PC-3 (cell line): Measurements from ENCODE around the gene SLC7A5.

ENCODE experiments used
- EZH2phosphoT487 ChIP-seq: fragments of 300-600 bp; sonication (generic); IDR thresholded peaks from 2 replicates; pipeline ENCODE4 v1.6.1; 2018; ENCODE audit warnings: mild to moderate bottlenecking, antibody characterized with exemption, low read length, borderline replicate concordance
- TF ChIP-seq, protein P1 (sequence below): fragments of 300-600 bp; sonication (generic); conservative IDR thresholded peaks from 2 replicates; pipeline ENCODE4 v1.5.1; 2017; ENCODE audit warnings: antibody characterized with exemption, low read depth, mild to moderate bottlenecking, low read length

DNA sequence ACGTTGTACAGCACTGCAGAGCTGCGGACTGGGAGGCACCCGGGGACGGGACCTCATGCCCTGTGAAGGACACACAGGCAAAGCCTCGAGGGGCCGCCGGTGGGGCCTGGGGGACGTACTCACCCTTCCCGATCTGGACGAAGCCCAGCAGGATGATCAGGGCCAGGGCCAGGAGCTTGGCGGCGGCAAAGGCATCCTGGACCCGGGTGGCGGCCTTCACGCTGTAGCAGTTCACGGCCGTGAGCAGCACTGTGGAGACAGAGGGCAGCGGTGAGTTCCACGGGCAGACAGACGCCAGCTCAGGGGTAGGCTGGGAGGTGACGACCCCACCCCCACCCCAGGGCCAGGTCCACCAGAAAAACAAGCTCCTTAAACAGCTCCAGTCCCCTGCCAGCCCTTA, 17.7 kb downstream of the SLC7A5 start:
- TF ChIP-seq, protein P1, sequence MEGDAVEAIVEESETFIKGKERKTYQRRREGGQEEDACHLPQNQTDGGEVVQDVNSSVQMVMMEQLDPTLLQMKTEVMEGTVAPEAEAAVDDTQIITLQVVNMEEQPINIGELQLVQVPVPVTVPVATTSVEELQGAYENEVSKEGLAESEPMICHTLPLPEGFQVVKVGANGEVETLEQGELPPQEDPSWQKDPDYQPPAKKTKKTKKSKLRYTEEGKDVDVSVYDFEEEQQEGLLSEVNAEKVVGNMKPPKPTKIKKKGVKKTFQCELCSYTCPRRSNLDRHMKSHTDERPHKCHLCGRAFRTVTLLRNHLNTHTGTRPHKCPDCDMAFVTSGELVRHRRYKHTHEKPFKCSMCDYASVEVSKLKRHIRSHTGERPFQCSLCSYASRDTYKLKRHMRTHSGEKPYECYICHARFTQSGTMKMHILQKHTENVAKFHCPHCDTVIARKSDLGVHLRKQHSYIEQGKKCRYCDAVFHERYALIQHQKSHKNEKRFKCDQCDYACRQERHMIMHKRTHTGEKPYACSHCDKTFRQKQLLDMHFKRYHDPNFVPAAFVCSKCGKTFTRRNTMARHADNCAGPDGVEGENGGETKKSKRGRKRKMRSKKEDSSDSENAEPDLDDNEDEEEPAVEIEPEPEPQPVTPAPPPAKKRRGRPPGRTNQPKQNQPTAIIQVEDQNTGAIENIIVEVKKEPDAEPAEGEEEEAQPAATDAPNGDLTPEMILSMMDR, result no peak; the same call in 1 of the 2 replicates
- no peak for TF ChIP-seq EZH2phosphoT487
